Keratinocyte (primary cell): Measurements from ENCODE around the gene KCNJ3. TPM values are rescaled to one million over a fixed set of nuclear protein-coding genes. Genes with fewer than 3 reads are reported as not detected.

Experiments used
- DNase-seq: peaks from one replicate; pipeline ENCODE4 v3.0.0-alpha.2; 2011; ENCODE audit warnings: low read depth, missing footprints, low spot score
- FAIRE-seq: peaks from 2 replicates; lab custom pipeline; 2011; peaks lifted over from hg19 to GRCh38; lab: Jason Lieb, UNC
- H2AFZ ChIP-seq: 2 replicates; pipeline ENCODE4 v1.6.0; 2012; ENCODE audit warnings: low read length, control low read depth, inconsistent platforms; ENCODE audit not compliant: control insufficient read depth
- H3K27ac ChIP-seq: 2 replicates; pipeline ENCODE4 v1.5.1; 2011; ENCODE audit warnings: low read length; ENCODE audit not compliant: control insufficient read depth, insufficient read depth
- H3K27me3 ChIP-seq: 3 replicates; pipeline ENCODE4 v1.6.0; 2011; ENCODE audit warnings: low read length; ENCODE audit not compliant: control insufficient read depth, insufficient read depth; ENCODE audit errors: extremely low read depth
- H3K36me3 ChIP-seq, 2 experiments: 2 replicates in 1 of 2; 3 replicates in 1 of 2; pipeline ENCODE4 v1.5.1; 2011; ENCODE audit warnings: low read length in 2 of 2, mild to moderate bottlenecking in 1 of 2; ENCODE audit not compliant: control insufficient read depth in 2 of 2, insufficient read depth in 2 of 2; ENCODE audit errors: extremely low read depth in 1 of 2
- H3K4me1 ChIP-seq: 3 replicates; pipeline ENCODE4 v1.5.1; 2011; ENCODE audit warnings: low read length; ENCODE audit not compliant: control insufficient read depth, insufficient read depth; ENCODE audit errors: extremely low read depth
- H3K4me2 ChIP-seq: 3 replicates; pipeline ENCODE4 v1.6.0; 2011; ENCODE audit warnings: low read depth, low read length; ENCODE audit not compliant: control insufficient read depth, insufficient read depth; ENCODE audit errors: extremely low read depth
- H3K4me3 ChIP-seq, 3 experiments: fragments of 200-600 bp in 1 of 3; sonication (generic) in 1 of 3; 2 replicates in 2 of 3; 3 replicates in 1 of 3; pipeline ENCODE4 v1.5.1; 2011 to 2016; ENCODE audit warnings: low read length in 3 of 3, mild to moderate bottlenecking in 3 of 3, control low read depth in 2 of 3, inconsistent platforms in 1 of 3, low read depth in 1 of 3, mixed read lengths in 1 of 3, mixed run types in 1 of 3, moderate library complexity in 1 of 3; ENCODE audit not compliant: control insufficient read depth in 2 of 3, insufficient read depth in 2 of 3; ENCODE audit errors: extremely low read depth in 1 of 3
- H3K79me2 ChIP-seq: 2 replicates; pipeline ENCODE4 v1.6.0; 2012; ENCODE audit warnings: low read length; ENCODE audit not compliant: control insufficient read depth, insufficient read depth
- H3K9ac ChIP-seq: 3 replicates; pipeline ENCODE4 v1.6.0; 2011; ENCODE audit warnings: low read length; ENCODE audit not compliant: control insufficient read depth, insufficient read depth; ENCODE audit errors: extremely low read depth
- H3K9me1 ChIP-seq: 3 replicates; pipeline ENCODE4 v1.6.0; 2011; ENCODE audit warnings: low read length; ENCODE audit not compliant: control insufficient read depth, insufficient read depth; ENCODE audit errors: extremely low read depth
- H3K9me3 ChIP-seq: 2 replicates; pipeline ENCODE4 v1.5.1; 2012; ENCODE audit warnings: low read depth, low read length; ENCODE audit not compliant: control insufficient read depth
- H4K20me1 ChIP-seq: 3 replicates; pipeline ENCODE4 v1.6.0; 2011; ENCODE audit warnings: low read length; ENCODE audit not compliant: control insufficient read depth, insufficient read depth; ENCODE audit errors: extremely low read depth
- CTCF ChIP-seq, 3 experiments: IDR thresholded peaks in 1 of 3; conservative IDR thresholded peaks in 1 of 3; optimal IDR thresholded peaks in 1 of 3; 2 replicates in 2 of 3; 3 replicates in 1 of 3; pipeline versions ENCODE3 to v1.5.1; 2011; ENCODE audit warnings: low read length in 3 of 3, mild to moderate bottlenecking in 3 of 3, moderate library complexity in 2 of 3, control low read depth in 1 of 3, inconsistent platforms in 1 of 3; ENCODE audit not compliant: insufficient read depth in 2 of 3; ENCODE audit errors: extremely low read depth in 1 of 3
- EZH2 ChIP-seq: IDR thresholded peaks from one replicate; pipeline ENCODE4 v1.6.1; 2012; ENCODE audit warnings: inconsistent platforms, mild to moderate bottlenecking, low read length, moderate library complexity
- dilution Hi-C: fragments of 300-500 bp; cut with MboI; formaldehyde crosslinking; loops from one replicate; pipeline ENCODE4 v1.7.0; 2020; ENCODE audit warnings: low sequenced_read_pairs; ENCODE audit not compliant: extremely low pct_ligation_motif_present
- polyA plus RNA-seq, 5 experiments: library from polyadenylated mRNA; depleted of rRNA in 3 of 5; stranded (reverse) in 3 of 5; stranded (forward) in 1 of 5; unstranded in 1 of 5; fragments of >200 nt; gene quantifications; 1 replicate in 1 of 5; 2 replicates in 3 of 5; 3 replicates in 1 of 5; pipeline versions ENCODE4 v1.2.1 to v1.2.3, GENCODE V29; 2011 to 2012; ENCODE audit warnings: missing spikeins in 2 of 5, low read depth in 1 of 5, low replicate concordance in 1 of 5

Gene KCNJ3
- polyA plus RNA-seq, 1 donor (not counting 4 experiments of a cell fraction or from before 2014, with no cell fraction given): not detected

DNA sequence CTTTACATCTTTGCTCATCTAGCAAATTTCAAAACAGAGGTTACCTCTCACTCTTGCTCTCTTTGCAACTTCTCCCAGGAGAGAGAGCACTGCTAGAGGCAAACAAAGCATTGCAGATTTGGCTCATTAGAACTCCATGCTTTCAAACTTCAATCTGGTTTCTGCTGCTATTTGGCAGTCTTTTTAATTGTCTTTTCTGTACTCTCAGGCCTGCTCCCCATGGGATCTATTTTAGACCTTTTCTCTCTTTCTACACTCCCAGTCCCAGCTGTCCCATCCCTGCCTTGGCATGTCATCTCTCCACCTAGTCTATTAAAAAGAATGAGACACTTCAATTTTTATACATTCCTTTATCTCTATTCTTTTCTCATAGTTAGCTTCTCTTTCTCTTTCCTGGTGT, 15.2 kb downstream of the KCNJ3 start:
- Histone ChIP-seq H3K9me3 (no peaks in the 10 kb centered on the region), H3K4me2 (no peak overlapping the region), H3K27me3 (no peaks in the 10 kb centered on the region), H3K36me3 (no peaks in the 10 kb centered on the region), H3K27ac (no peak overlapping the region), H3K4me3 (no peak overlapping the region), H4K20me1 (no peaks in the 10 kb centered on the region), H3K9me1 (no peaks in the 10 kb centered on the region), H2AFZ (no peak overlapping the region), H3K9ac (no peak overlapping the region), H3K79me2 (no peaks in the 10 kb centered on the region), H3K4me1 (no peaks in the 10 kb centered on the region)
- dilution Hi-C loops: no loop called here
- TF ChIP-seq EZH2 (no peak), CTCF (optimal IDR thresholded peaks at IDR 0.05 in 1 of 3, IDR thresholded peaks at IDR 0.05 in 1 of 3, conservative IDR thresholded peaks at IDR 0.05 in 1 of 3; ENCODE audit: extremely low read depth in 1 of 3, insufficient read depth in 2 of 3, low read length in 3 of 3) (no peak)
- no peak for FAIRE-seq
- DNase-seq: no peak

GRCh38 chr2:154720651-154721050, 22.2 kb downstream of the KCNJ3 start:
- Histone ChIP-seq H3K79me2 (no peaks in the 10 kb centered on the region), H3K36me3 (no peaks in the 10 kb centered on the region), H2AFZ (no peak overlapping the region), H3K27ac (no peak overlapping the region), H3K9ac (no peak overlapping the region), H3K4me3 (no peak overlapping the region), H4K20me1 (no peaks in the 10 kb centered on the region), H3K27me3 (no peaks in the 10 kb centered on the region), H3K4me1 (no peaks in the 10 kb centered on the region), H3K9me3 (no peaks in the 10 kb centered on the region), H3K4me2 (no peak overlapping the region), H3K9me1 (no peaks in the 10 kb centered on the region)
- dilution Hi-C loops: no loop called here
- FAIRE-seq: no peak
- TF ChIP-seq EZH2 (no peak), CTCF (optimal IDR thresholded peaks at IDR 0.05 in 1 of 3, IDR thresholded peaks at IDR 0.05 in 1 of 3, conservative IDR thresholded peaks at IDR 0.05 in 1 of 3; ENCODE audit: extremely low read depth in 1 of 3, insufficient read depth in 2 of 3, low read length in 3 of 3) (no peak)
- DNase-seq: no peak
